Duodenal mucosa (tissue), 2 donors: ENCODE measurements around the gene RASAL2.

Experiments used
- H3K27ac ChIP-seq: one replicate; pipeline ENCODE4 v1.7.0; 2013; ENCODE audit warnings: low read depth, low read length
- H3K27me3 ChIP-seq, 2 donors: one replicate each; pipeline ENCODE4 v1.7.0; 2013; ENCODE audit warnings: low read length in 2 of 2, control low read depth in 1 of 2; ENCODE audit not compliant: insufficient read depth in 2 of 2, control insufficient read depth in 1 of 2
- H3K36me3 ChIP-seq, 2 donors: one replicate each; pipeline ENCODE4 v1.7.0; 2013; ENCODE audit warnings: low read length in 2 of 2, control low read depth in 1 of 2; ENCODE audit not compliant: insufficient read depth in 2 of 2, control insufficient read depth in 1 of 2
- H3K4me1 ChIP-seq, 2 donors: one replicate each; pipeline ENCODE4 v1.7.0; 2013; ENCODE audit warnings: low read length in 2 of 2, control low read depth in 1 of 2; ENCODE audit not compliant: insufficient read depth in 2 of 2, control insufficient read depth in 1 of 2
- H3K4me3 ChIP-seq, 2 donors: one replicate each; pipeline ENCODE4 v1.7.0; 2013; ENCODE audit warnings: low read length in 2 of 2, low read depth in 1 of 2
- H3K9ac ChIP-seq, 2 donors: one replicate each; pipeline ENCODE4 v1.7.0; 2013; ENCODE audit warnings: low read length in 2 of 2, low read depth in 1 of 2
- H3K9me3 ChIP-seq, 2 donors: one replicate each; pipeline ENCODE4 v1.7.0; 2013; ENCODE audit warnings: low read length in 2 of 2, control low read depth in 1 of 2; ENCODE audit not compliant: control insufficient read depth in 1 of 2

RASAL2 gene

DNA sequence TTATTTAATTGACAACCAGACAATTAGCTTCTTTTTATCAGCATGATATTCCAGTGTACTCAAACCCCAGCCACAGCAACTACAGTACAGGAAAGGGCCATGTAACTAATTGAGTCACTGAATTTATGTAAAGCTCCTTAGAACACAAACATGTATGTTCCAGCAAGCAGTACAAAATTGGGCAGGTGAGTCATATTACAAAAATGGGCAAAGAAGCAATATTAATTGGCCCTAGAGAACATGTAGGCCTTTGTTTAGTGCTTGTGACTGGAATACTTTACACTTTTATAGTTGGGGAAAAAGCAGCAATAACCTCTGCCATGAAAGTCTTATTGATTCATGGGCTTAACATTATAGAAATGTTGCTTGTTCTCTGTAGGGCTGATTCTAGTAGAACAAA lies 371.1 kb downstream of the RASAL2 start:
- Histone ChIP-seq H3K9me3 (no peaks in the 10 kb centered on the region), H3K36me3 (peaks cover 13 to 20% of the 10 kb centered on the region in 2 donors), H3K27me3 (no peaks in the 10 kb centered on the region), H3K9ac (no peak overlapping the region), H3K27ac (no peak overlapping the region), H3K4me1 (no peaks in the 10 kb centered on the region), H3K4me3 (no peak overlapping the region)

DNA sequence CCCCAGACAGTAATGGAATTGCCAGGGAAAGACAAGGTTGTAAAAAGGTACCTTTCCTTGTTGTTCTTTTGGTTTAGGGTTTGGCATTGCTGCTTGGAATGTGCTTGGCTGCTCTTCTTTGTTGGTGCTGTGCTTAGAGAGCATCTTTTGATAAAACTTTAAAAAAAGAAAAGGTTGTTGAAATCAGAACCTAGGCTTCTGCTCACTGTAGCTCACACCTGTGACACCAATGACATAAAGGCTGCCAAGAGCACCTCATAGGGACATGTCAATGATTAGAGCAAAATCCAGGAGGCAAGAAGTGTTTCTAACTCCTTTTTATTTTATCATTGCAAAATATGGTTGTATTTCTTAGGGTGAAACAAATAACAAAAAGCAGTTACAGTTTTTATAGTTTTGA lies 373.9 kb downstream of the RASAL2 start:
- Histone ChIP-seq H3K9me3 (no peaks in the 10 kb centered on the region), H3K4me3 (no peak overlapping the region), H3K9ac (no peak overlapping the region), H3K36me3 (peaks cover 18 to 21% of the 10 kb centered on the region in 2 donors), H3K27ac (no peak overlapping the region), H3K4me1 (peaks cover 5 to 8% of the 10 kb centered on the region in 2 donors), H3K27me3 (no peaks in the 10 kb centered on the region)

DNA sequence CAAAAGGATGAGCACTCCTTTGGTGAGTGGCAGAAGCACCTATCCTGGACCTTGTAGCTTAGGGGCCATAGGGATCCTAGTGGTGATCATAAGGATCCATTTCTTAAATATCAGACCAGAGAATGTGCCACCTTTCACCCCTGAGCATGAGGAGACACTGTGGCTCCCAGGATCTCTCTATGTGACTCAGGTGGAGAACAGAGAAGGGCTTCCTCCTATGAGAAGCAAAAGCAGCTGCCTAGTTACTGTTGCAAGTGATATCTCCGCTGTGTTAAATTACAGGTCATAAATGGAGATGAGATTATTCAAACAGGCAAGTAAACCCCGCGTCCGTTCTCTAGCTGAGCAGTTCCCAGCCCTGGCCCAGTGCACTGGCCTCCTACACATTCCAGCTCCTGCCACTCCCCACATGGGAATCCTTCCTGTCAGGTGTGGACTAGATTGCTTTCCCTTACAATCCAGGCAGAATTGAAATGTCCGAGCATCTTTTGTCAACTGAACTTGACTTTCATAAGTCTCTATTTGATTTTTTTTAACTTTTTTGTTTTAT lies 376.6 kb downstream of the RASAL2 start:
- Histone ChIP-seq H3K4me1 (peaks cover 5 to 8% of the 10 kb centered on the region in 2 donors), H3K27me3 (no peaks in the 10 kb centered on the region), H3K36me3 (peaks cover 22 to 27% of the 10 kb centered on the region in 2 donors), H3K4me3 (no peak overlapping the region), H3K27ac (no peak overlapping the region), H3K9me3 (no peaks in the 10 kb centered on the region), H3K9ac (no peak overlapping the region)

DNA sequence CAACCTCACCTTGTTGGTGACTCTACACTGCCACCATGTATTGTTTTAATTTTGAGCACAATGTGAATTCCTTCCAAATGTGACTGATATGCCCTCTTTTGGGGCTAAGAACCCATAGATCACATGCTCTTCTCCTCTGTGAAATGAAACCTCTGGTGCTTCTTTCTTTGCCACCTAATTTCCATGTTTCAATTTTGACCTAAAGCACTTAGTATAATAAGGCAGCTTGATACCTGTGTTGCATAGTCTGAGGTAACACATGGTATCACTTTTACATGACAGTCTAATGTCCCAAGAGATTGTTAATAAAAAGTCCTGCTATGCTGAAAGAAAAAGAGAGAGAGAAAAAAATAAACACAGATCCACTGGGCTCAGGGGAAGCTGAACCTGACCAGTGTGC lies 378.6 kb downstream of the RASAL2 start:
- no peak overlapping the region for H3K9ac ChIP-seq
- peaks cover 11 to 17% of the 10 kb centered on the region in 2 donors for H3K36me3 ChIP-seq
- no peak overlapping the region for H3K4me3 ChIP-seq
- H3K4me1 ChIP-seq: peaks cover 5 to 8% of the 10 kb centered on the region in 2 donors
- H3K27ac ChIP-seq: no peak overlapping the region
- no peaks in the 10 kb centered on the region for H3K27me3 ChIP-seq
- H3K9me3 ChIP-seq: no peaks in the 10 kb centered on the region

DNA sequence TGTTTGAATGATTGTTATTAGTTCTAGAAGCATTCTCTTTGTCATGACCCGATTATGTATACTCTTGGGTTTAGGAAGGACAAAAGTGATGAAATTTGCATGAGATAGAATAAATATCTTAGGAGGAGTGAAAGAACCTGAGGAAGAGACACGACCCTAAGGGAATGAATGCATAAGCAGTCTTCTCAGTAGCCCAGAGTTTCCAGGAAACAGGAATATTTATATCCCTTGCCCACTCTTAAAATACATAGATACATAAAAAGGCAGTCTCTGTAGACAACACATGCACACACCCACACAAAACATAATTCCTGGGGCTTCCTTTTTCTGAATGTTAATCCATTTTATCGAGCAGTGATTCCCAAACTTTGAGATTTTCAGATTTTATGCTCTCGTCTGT lies 383.5 kb downstream of the RASAL2 start:
- Histone ChIP-seq H3K36me3 (peaks cover 8 to 9% of the 10 kb centered on the region in 2 donors), H3K9ac (no peak overlapping the region), H3K27me3 (no peaks in the 10 kb centered on the region), H3K9me3 (no peaks in the 10 kb centered on the region), H3K4me3 (no peak overlapping the region), H3K4me1 (no peaks in the 10 kb centered on the region), H3K27ac (no peak overlapping the region)

DNA sequence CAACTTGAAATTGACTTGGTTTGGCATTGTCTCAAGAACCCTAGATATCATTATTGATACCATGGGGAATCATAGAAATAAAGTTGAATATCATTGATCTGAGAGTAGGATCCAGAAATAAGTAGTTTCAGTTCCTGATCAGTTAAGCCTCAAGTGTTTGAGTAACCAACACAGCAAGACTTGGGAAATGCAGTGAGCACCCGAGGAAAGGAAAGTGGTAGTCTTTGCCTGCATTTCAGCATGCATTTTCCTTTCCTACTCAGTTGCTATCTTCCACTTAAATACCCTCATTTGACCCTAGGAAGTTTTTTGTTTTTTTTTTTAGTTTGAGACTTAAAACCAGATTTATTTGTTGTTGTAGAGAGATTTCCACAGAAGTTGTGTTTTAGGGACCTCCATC lies 383.9 kb downstream of the RASAL2 start:
- H3K9ac ChIP-seq: no peak overlapping the region
- peaks cover 4 to 6% of the 10 kb centered on the region in 2 donors for H3K36me3 ChIP-seq
- no peaks in the 10 kb centered on the region for H3K27me3 ChIP-seq
- no peaks in the 10 kb centered on the region for H3K9me3 ChIP-seq
- no peak overlapping the region for H3K4me3 ChIP-seq
- no peaks in the 10 kb centered on the region for H3K4me1 ChIP-seq
- no peak overlapping the region for H3K27ac ChIP-seq

DNA sequence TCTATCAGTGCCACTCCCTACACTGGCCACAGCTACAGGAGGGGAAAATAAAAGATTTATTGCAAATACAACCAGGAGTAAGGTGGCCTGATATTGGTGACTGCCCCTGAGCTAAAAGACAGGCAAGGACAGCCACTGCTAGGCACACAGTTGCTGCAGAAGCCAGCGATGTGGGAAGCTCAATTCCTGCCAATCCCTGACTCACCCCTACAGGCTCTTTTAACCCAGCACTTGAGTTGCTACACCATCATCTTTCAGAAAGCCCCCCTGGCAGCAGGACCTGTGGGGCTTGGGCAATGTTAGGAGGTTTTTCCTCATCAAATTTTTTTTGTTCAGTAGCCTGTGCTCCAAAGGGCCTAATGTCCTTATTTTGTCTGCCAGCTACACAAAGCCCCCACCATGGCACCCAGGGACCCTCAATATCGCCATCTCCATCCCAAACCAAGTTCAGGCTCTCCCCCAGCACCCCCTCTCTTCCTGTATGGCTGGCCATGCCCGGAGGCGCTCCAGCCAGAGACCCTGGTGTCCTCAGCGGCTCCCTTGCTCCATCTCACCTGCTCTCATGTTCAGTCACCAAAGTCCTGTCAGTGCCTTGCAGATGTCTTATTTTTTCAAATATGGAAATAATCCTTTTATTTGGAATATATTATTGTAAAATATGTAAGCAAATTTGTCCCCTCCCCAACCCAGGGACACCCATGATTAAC lies 389.5 kb downstream of the RASAL2 start:
- peaks cover 4 to 5% of the 10 kb centered on the region in 2 donors for H3K27me3 ChIP-seq
- H3K9ac ChIP-seq: no peak overlapping the region
- H3K9me3 ChIP-seq: no peaks in the 10 kb centered on the region

DNA sequence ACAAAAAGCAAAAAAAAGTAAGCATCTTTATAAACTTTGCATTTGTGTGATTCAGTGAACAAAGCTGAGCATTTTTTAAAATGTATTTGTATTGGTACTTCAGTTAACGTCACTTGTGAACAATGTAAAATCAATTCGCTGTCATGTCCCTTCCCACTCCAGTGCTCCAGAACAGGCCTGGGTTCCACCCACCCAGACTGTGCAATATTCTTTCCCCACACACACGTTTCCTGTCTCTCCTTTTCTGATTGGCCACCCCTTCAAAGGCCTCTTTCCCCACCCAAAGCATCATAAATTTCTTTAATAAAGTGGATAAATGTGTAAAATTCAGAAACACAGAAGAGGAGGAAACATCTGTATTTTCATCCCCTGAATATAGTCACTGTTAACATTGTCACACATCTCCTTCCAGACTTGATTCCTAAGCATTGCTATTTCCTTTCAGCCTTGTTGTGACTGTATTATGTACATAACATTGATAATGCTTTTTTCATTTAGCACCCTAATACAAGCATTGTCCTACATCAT lies 390.9 kb downstream of the RASAL2 start:
- Histone ChIP-seq H3K36me3 (no peaks in the 10 kb centered on the region), H3K4me1 (peaks cover 0 to 5% of the 10 kb centered on the region in 2 donors), H3K27me3 (peaks cover 5 to 6% of the 10 kb centered on the region in 2 donors), H3K4me3 (no peak overlapping the region), H3K9ac (no peak overlapping the region), H3K9me3 (no peaks in the 10 kb centered on the region), H3K27ac (no peak overlapping the region)

More for the DNA sequence above, 389.5 kb downstream of the RASAL2 start:
- no peak overlapping the region for H3K27ac ChIP-seq
- peaks cover 0 to 5% of the 10 kb centered on the region in 2 donors for H3K4me1 ChIP-seq
- no peak overlapping the region for H3K4me3 ChIP-seq
- H3K36me3 ChIP-seq: no peaks in the 10 kb centered on the region

DNA sequence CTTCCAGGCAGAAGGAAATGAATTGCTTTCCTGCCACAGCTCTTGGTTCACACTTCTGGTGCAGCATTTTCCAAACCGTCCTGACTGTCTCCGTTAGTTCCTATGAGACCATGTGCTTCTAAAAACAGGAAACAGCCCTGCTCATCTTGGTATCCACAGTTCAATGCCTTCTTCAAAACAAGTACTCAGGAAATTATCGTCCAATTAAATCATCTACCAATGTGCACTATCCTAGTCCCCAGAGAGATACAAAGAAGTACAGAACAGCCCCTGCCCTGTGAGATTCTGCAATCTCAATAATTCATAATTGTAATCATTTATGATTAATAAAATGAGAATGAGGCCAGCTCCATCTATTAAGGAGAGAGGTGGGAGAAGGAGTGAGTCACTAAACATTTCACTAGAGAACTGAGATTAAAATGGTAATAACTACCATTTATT lies 391.7 kb downstream of the RASAL2 start:
- no peaks in the 10 kb centered on the region for H3K9me3 ChIP-seq
- no peak overlapping the region for H3K4me3 ChIP-seq
- no peaks in the 10 kb centered on the region for H3K36me3 ChIP-seq
- peaks cover 0 to 5% of the 10 kb centered on the region in 2 donors for H3K4me1 ChIP-seq
- H3K27me3 ChIP-seq: peaks cover 5 to 6% of the 10 kb centered on the region in 2 donors
- H3K9ac ChIP-seq: no peak overlapping the region
- no peak overlapping the region for H3K27ac ChIP-seq
